LHCN-M2 (cell line): ENCODE data around the gene THADA. TPM values are rescaled to one million over a fixed set of nuclear protein-coding genes. Genes with fewer than 3 reads are reported as not detected.

Experiments used
- DNase-seq: peaks from one replicate; pipeline ENCODE4 v3.0.0-alpha.2; 2012; ENCODE audit warnings: low read depth
- total RNA-seq: library from RNA; depleted of rRNA; stranded (reverse); fragments of >200 nt; gene quantifications from 2 replicates; pipeline ENCODE4 v1.2.3, GENCODE V29; 2014

The THADA gene
- total RNA-seq, 1 experiment from 2014 or later = 20.2 TPM

DNA sequence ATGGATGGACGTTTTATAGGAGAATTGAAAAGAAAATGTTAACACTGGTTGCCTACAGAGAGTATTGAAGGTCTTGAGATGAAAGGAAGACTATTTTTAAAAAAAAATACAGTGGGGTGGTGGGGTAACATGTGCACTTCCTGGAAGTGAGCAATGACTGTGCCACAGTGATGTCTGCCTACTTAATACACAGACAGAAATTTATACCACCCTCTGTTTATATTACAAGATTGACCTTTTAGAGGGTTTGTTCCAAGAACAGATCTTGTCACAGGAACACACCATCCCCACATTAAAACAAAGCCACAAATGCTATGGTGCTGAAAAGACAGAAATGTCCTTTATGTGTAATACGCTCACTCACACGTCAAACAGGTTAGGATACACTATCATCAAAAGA, 87.6 kb downstream of the THADA start:
- DNase-seq = no peak

GRCh38 chr2:43507137-43507536, 88.7 kb downstream of the THADA start:
- DNase-seq = no peak

DNA sequence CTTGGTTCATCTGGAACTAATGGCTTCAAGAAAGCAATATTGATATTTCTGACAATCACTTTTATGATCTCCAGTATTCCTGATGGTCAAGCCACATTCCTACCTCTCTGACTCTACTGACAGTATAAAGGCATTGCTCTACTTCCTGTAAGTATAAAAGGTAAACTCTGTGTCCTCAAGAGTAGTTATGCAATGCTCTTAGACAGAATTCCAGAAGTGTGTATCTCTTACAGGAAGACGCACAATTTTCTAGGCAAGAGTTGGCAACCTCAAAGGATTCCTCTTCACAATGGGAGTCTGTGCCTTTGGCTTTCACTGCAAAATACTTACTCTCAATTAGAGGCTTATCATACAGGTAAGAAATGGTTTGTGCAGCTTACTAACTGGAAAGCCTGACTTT, 100.1 kb downstream of the THADA start:
- no peak for DNase-seq

GRCh38 chr2:43493954-43494353, 101.9 kb downstream of the THADA start:
- peak; percentile 72 for DNase-seq

DNA sequence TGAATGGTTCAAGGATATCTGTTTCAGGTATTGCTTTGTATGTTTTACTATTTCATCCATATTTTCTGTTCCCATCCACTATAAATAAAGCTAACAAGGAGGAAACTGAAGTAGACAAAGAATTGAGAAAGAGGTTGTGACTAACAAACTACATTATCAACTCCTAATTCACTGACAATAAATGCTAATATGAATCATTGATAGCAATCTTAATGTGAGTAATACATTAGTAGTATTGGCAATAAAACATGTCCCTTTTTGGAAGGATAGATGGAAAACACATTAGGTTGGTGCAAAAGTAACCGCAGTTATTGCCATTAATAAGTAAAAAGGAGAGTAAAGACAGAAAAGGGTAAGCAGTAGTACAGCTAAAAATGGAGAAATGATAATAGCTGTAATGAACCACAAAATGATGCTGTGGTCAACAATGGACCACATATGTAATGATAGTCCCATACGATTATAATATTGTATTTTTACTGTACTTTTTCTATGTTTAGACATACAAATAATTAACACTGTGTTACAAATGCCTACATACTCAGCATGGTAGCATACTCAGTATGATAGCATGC, 104.7 kb downstream of the THADA start:
- DNase-seq = no peak

- DNase-seq = no peak
Observed at GRCh38 chr2:43490252-43490786, 105.5 kb downstream of the THADA start.

- DNase-seq = peak; percentile 35
Observed at GRCh38 chr2:43488737-43489136, 107.1 kb downstream of the THADA start.

DNA sequence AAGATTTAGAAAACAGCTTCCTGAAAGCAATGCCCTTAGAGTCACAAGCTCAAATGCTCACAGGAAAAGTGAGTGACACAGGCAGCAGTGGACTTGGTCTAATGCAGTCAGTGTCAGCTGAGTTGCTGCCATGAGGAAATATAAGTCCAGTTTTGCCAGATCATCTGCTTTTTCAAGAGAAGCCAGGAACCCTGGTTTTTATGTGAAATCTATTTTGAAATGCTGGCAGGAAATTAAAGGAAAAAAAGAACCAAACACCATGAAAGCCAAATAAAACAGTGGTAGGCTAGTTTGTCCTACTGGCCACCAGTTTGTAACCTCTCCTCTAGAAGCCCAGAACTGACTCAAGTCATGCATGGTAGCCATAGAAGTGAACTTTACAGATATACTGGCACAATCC, 109.2 kb downstream of the THADA start:
- DNase-seq = peak; percentile 70

GRCh38 chr2:43484323-43484930, 111.4 kb downstream of the THADA start:
- peak; percentile 88 for DNase-seq

GRCh38 chr2:43482961-43483360, 112.9 kb downstream of the THADA start:
- DNase-seq = peak; percentile 97

GRCh38 chr2:43481927-43482542, 113.8 kb downstream of the THADA start:
- DNase-seq = no peak

DNA sequence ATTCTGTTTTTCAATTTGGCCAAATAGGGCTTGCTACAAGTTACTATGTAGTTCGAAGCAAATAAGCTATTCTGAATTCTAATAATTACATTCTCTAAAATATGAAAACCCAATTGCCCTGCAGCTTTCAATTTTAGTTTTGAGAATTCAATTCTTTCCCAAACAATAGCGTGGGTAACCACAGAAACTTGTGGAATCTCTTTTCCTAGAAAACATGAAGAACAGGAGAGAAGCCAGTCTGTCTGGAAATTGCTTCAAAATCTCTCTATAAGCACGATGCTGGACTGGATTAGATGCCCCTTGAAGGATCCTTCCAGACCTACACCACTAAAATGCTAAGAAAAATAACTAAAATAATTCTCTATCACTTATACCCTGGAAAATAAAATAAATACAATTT, 115.0 kb downstream of the THADA start:
- peak; percentile 17 for DNase-seq

GRCh38 chr2:43478412-43479086, 117.3 kb downstream of the THADA start:
- DNase-seq = no peak

- no peak for DNase-seq
Observed at GRCh38 chr2:43475922-43476321, 119.9 kb downstream of the THADA start.

DNA sequence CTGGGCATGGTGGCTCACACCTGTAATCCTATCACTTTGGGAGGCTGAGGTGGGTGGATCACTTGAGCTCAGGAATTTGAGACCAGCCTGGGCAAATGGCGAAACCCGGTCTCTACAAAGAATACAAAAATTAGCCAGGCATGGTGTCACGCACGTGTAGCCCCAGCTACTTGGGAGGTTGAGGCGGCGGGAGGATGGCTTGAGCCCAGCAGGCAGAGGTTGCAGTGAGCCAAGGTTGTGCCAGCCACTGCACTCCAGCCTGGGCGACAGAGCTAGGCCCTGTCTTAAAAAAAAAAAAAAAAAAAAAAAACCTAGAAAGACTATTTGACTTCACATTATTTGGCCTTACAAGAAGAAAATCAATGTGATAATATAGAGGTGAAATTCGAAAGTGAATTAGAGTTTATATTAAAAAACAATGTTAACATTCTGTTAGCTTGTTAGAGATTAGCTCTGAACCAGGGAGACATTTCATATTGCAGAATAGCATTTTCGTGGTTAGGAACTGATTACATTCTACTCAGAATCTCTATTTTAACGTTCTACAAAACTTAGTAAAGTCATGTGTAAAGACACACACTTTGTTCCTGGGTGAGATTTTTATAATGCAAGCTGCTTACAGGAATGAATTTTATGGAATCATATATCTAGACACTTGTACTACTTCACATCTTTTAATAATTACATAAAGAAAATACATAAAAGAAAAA, 120.5 kb downstream of the THADA start:
- DNase-seq = no peak

GRCh38 chr2:43474273-43474672, 121.6 kb downstream of the THADA start:
- no peak for DNase-seq

DNA sequence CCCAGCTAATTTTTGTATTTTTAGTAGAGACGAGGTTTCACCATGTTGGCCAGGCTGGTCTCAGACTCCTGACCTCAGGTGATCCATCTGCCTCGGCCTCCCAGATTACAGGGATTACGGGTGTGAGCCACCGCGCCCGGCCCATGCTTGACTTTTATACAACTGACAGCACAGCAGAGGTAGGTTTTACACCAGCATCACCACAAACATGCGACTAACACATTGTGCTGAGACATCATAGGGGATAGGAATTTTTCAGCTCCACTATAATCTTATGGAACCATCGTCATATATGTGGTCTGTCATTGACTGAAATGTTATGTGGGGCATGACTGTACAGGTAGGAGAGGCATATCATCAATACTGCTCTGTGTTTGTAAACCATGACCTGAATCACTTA, 122.1 kb downstream of the THADA start:
- DNase-seq = no peak

DNA sequence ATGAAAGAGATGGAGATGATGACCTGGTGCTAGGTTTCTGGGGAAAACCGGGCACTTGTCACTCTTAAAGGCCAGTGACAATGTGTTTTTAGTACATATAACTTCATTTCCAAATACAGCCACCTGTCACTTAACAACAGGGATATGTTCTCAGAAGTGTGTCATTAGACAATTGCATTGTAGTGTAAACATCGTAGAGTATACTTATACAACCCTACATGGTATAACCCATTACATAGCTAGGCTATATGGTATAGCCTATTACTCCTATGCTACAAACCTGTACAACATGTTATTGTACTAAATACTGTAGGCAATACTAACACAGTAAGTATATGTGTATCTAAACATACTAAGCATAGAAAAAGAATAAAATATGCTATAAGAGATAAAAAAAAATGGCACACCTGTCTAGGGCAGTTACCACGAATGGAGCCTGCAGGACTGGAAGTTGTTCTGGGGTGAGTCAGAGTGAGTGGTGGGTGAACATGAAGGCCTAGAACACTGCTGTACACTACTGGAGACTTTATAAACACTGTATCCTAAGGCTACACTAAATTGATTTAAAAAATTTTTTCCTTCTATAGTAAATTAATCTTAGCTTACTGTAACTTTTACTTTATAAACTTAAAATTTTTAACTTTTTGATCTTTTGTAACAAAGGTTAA, 123.2 kb downstream of the THADA start:
- DNase-seq = peak; percentile 75

- DNase-seq = no peak
Observed at GRCh38 chr2:43469713-43470112, 126.1 kb downstream of the THADA start.

- no peak for DNase-seq
Observed at GRCh38 chr2:43469094-43469493, 126.7 kb downstream of the THADA start.

DNA sequence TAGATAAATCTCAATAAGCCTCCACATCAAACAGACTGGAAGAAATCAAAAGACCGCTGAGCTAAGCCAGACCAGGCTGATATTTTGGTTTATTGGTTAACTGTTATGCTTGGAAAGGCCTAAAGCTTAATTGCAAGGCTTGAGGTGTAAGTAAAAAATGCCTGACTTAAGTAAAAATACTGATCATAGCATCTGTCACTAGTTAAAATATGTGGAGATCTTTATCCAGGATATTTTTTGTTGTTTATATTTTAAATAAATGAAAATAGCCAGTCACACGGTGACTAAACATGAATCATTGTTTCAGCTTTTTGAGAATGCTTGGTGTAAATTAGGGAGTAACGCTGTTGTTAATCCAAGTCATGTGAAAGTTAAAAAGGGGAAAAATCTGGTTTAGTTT, 127.9 kb downstream of the THADA start:
- peak; percentile 80 for DNase-seq
